Measurements from ENCODE around the gene NID1. TPM values are rescaled to one million over a fixed set of nuclear protein-coding genes. Genes with fewer than 3 reads are reported as not detected.

The NID1 gene
- total RNA-seq, 4 donors from 2014 or later = 23.4 to 80.0 (median 30.7) TPM

- no peak overlapping the region for H3K4me3 ChIP-seq (ENCODE audit: low read depth, poor library complexity, severe bottlenecking)
- WGBS, 2 donors = 59% methylated on average over 8 of the region's 8 CpGs
- intact Hi-C loops (cut with DNase I; ENCODE audit: low total_unique reads) = no loop called here
- no peak for DNase-seq (ENCODE audit: low spot score in 2 of 2)
- TF ChIP-seq CTCF (IDR thresholded peaks at IDR 0.05) (no peak), POLR2A (IDR thresholded peaks at IDR 0.05) (no peak)
Measured at GRCh38 chr1:235999259-235999925, 65.5 kb downstream of the NID1 start.

GRCh38 chr1:235998812-235999211 lies 66.1 kb downstream of the NID1 start:
- TF ChIP-seq POLR2A (IDR thresholded peaks at IDR 0.05) = no peak
- TF ChIP-seq CTCF (IDR thresholded peaks at IDR 0.05) = no peak
- WGBS, 2 donors = 74 to 76% methylated on average over 6 of the region's 6 CpGs
- H3K4me3 ChIP-seq (ENCODE audit: low read depth, poor library complexity, severe bottlenecking) = no peak overlapping the region
- intact Hi-C loops (cut with DNase I; ENCODE audit: low total_unique reads) = no loop called here
- no peak for DNase-seq (ENCODE audit: low spot score in 2 of 2)

GRCh38 chr1:235997931-235998330 lies 67.0 kb downstream of the NID1 start:
- intact Hi-C loops (cut with DNase I; ENCODE audit: low total_unique reads) = no loop called here
- H3K4me3 ChIP-seq (ENCODE audit: low read depth, poor library complexity, severe bottlenecking) = no peak overlapping the region

GRCh38 chr1:235997049-235997448 lies 67.8 kb downstream of the NID1 start:
- 80 to 94% methylated on average over 5 of the region's 5 CpGs for WGBS, 2 donors
- no peak overlapping the region for H3K4me3 ChIP-seq (ENCODE audit: low read depth, poor library complexity, severe bottlenecking)
- no peak for DNase-seq (ENCODE audit: low spot score in 2 of 2)
- intact Hi-C loops (cut with DNase I; ENCODE audit: low total_unique reads) = no loop called here
- no peak for TF ChIP-seq POLR2A (IDR thresholded peaks at IDR 0.05)
- no peak for TF ChIP-seq CTCF (IDR thresholded peaks at IDR 0.05)

More at GRCh38 chr1:235997931-235998330, 67.0 kb downstream of the NID1 start:
- DNase-seq (ENCODE audit: low spot score in 2 of 2) = no peak
- no peak for TF ChIP-seq CTCF (IDR thresholded peaks at IDR 0.05)
- no peak for TF ChIP-seq POLR2A (IDR thresholded peaks at IDR 0.05)
- 79 to 85% methylated on average over 5 of the region's 5 CpGs for WGBS, 2 donors

- 92 to 94% methylated on average over 4 of the region's 4 CpGs for WGBS, 2 donors
- no peak for DNase-seq (ENCODE audit: low spot score in 2 of 2)
- TF ChIP-seq CTCF (IDR thresholded peaks at IDR 0.05) (no peak), POLR2A (IDR thresholded peaks at IDR 0.05) (no peak)
- intact Hi-C loops (cut with DNase I; ENCODE audit: low total_unique reads) = no loop called here
- H3K4me3 ChIP-seq (ENCODE audit: low read depth, poor library complexity, severe bottlenecking) = no peak overlapping the region
Measured at GRCh38 chr1:235996048-235996785, 68.7 kb downstream of the NID1 start.
